Head of caudate nucleus (tissue), 42 donors: ENCODE measurements around the gene ERCC5.

Experiments used
- DNase-seq, 42 donors: peaks; one replicate each; pipeline versions ENCODE4 v3.0.0 to v3.0.0-alpha.2; 2020 to 2021; ENCODE audit warnings: mixed read lengths in 7 of 42
- intact Hi-C: fragments of 100-400 bp; cut with DNase I; formaldehyde crosslinking; loops from one replicate; pipeline ENCODE4 v1.15.0; 2022

The ERCC5 gene

GRCh38 chr13:102845630-102846260, at the start of gene ERCC5:
Gene ERCC5, plus strand, starts transcription at chr13:102846032. Its CDS starts 235 bp downstream, at chr13:102846267.
- DNase-seq: peak; percentile 82 to 97 (median 93)
- intact Hi-C loops: loop anchor here (2.0 to 5.0 kb wide), 2 partner anchors 47 to 248 kb away; partner anchors contain the start of genes BIVM, POGLUT2 and TPP2

DNA sequence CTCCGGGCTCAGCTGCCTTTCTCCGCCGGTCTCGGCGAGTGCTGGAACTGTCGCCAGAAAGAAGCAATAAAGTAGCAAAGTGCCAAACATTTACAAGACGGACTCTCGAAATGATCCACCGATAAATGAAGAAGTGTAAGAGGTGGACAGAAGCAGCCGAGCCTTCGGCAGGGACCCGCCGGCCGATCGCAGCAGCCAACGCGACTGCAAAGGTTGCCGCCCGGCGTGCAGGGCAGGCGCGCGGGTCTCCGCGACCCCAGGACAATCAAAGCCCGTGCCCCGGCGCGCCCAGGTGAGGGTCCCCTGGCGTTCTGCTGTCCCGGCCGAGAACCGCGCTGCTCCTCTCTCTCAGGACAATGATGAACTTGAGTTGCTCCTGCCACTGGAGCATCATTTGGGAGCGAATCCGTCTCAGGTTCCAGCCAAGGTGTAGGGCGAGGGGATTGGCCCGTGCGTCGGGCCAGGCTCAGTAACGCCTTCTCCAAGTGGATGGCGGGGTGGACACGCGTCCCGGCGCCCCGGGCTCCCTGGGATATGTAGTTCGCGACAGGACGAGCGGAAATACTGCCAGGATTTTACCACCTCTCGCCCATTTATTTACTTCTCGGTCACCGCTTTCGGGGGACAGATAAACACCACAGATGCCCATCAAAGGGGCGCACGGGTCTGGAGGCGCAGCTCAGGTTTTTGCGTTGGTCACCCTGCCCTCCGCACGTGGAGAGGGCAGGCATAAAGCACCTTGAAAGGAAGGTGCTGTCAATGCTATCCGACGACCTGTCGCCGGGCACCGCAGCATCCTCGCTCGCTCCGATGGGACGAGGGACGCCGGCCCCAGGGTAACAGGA, 47.0 kb upstream of the ERCC5 start, which contains the start of the genes BIVM and POGLUT2:
Gene BIVM (plus strand): TSS at position 539 of the 845 bp plus-strand sequence. CDS start 8,149 bp downstream, outside the sequence.
Gene POGLUT2 (minus strand): TSS at position 396 of the 845 bp plus-strand sequence. CDS start 306 bp downstream, at position 90.
- intact Hi-C loops: loop anchor here (2.0 to 5.0 kb wide), 2 partner anchors 48 to 207 kb away; partner anchors contain the start of gene ERCC5
- peak; percentile 85 to 97 (median 92) for DNase-seq

- DNase-seq: peak in 37 of 42 donors; percentile 19 to 75 (median 49)
- intact Hi-C loops: loop anchor here (2.0 to 5.0 kb wide), 2 partner anchors 47 to 207 kb away; partner anchors contain the start of gene ERCC5
Observed at GRCh38 chr13:102799426-102800144, 46.2 kb upstream of the ERCC5 start.

- intact Hi-C loops: no loop called here
- DNase-seq: peak; percentile 51 to 91 (median 82)
Observed at GRCh38 chr13:102800145-102801041, 45.4 kb upstream of the ERCC5 start.

DNA sequence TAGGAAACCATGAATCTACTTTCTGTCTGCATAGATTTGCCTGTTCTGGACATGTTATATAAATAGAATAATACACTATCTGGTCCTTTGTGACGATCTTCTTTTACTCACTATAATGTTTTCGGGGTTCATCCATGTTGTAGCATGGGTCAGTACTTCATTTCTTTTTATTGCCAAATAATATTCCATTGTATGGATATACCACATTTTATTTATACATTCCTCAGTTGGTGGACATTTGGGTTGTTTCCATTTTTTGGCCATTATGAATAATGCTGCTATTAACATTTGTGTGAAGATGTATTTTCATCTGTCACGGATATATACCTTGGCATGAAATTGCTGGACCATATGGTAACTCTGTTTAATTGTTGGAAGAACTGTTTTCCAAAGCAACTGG, 40.2 kb upstream of the ERCC5 start:
- intact Hi-C loops: no loop called here
- no peak for DNase-seq

GRCh38 chr13:102807699-102808098, 38.1 kb upstream of the ERCC5 start:
- no peak for DNase-seq
- intact Hi-C loops: no loop called here

- DNase-seq: no peak
- intact Hi-C loops: no loop called here
Observed at GRCh38 chr13:102812611-102813287, 33.1 kb upstream of the ERCC5 start.

GRCh38 chr13:102814025-102814607, 31.7 kb upstream of the ERCC5 start:
- intact Hi-C loops: no loop called here
- no peak for DNase-seq

- DNase-seq: no peak
- intact Hi-C loops: no loop called here
Observed at GRCh38 chr13:102814793-102815192, 31.0 kb upstream of the ERCC5 start.

GRCh38 chr13:102815788-102816187, 30.0 kb upstream of the ERCC5 start:
- DNase-seq: no peak
- intact Hi-C loops: no loop called here

GRCh38 chr13:102816708-102817107, 29.1 kb upstream of the ERCC5 start:
- no peak for DNase-seq
- intact Hi-C loops: no loop called here

DNA sequence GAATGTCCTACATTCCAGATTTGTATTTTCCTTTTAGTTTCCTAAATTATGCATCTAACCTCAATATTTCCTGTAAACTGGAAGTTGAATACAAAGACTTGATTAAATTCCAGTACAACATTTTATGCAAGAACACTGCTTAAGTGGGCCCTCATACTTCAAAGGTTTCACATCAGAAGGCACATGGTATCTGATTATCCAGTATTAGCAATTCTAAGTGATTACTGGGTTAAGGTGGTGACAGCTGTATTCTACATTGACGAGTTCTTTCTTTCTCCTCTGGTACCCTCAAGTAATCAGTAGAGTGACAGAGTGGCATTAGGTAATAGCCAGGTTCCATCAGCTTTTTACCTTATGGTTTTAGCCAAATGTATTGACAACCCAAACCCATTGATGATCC, 28.6 kb upstream of the ERCC5 start:
- intact Hi-C loops: no loop called here
- no peak for DNase-seq

DNA sequence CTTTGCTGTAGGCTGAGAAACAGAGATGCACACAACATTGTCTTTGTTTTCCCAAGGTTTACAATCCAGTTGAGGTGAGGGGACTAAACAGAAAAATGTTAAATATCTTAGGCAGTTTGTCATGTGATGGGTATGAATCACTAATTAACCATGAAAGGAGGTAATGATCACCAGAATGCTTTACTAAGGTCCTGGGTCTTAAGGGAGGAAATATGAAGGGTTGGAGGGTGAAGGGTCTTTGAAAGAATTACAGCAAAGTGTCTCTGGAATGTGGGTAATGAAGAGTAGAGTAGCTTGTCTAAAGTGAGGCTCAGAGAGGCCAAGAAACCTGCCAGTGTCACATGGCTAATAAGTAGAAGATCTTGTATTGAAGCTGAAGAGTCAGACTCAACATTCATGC, 27.9 kb upstream of the ERCC5 start:
- intact Hi-C loops: no loop called here

GRCh38 chr13:102825400-102825799, 20.4 kb upstream of the ERCC5 start:
- intact Hi-C loops: no loop called here
- no peak for DNase-seq

More for the DNA sequence above, 27.9 kb upstream of the ERCC5 start:
- DNase-seq: no peak

DNA sequence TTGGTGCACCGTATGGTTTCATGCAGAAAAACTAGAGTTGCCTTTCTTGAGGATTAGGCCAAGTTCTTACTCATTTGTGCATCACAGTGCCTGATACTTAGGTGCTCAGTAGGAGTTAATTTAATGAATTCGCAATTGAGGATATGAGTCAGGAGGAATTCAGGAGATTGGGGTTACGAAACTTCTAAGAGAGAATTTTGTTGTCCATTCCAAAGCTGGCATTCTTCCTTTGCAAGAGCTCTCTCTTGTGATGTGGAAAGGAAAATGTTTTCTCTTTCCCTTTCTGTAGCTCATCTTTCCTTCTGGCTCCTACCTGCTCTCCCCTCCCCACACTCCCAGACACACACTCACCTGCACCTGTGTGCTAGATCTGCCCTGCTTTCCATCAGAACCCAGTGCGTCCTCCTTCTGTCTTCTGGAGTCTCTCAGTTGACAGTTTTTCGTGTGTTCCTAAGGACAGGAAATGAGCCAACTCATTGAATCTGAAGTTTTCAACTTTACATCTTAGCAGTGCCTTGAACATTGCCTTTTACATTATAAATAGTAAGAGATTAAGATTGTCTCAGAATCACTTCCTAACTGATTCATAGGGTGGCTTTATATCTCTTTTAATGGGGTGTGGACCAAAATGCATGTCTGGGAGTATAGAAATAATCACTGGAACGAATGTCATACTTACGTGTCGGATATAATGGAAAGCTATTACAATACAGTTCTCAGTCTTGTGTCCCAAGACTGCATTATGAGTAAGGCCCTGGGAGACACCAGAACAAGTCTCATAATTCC, 19.7 kb upstream of the ERCC5 start:
- peak in 4 of 42 donors; percentile 17 to 44 (median 20) for DNase-seq
- intact Hi-C loops: no loop called here

DNA sequence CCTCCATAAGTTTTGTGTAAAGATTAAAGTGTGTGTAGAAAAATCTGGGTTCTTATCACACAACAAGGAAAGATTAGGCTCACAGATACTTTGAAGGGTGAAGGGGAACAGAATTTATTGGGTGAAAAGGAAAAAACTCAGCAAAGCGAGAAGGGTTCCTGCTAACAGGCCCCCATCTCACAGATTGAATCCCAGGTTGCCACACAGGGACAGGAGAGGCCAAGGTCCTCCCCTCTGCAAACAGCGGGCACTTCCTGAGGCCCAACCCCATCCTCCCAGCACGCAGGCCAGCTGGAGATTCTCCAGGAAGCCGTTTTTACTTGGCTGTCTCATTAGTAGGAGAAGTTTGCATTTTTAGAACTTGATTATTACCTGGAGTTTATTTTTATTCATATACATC, 15.2 kb upstream of the ERCC5 start:
- DNase-seq: no peak
- intact Hi-C loops: no loop called here

- intact Hi-C loops: no loop called here
- DNase-seq: no peak
Observed at GRCh38 chr13:102836471-102836870, 9.4 kb upstream of the ERCC5 start.
